ENCODE results near the gene ASIC2.

DNA sequence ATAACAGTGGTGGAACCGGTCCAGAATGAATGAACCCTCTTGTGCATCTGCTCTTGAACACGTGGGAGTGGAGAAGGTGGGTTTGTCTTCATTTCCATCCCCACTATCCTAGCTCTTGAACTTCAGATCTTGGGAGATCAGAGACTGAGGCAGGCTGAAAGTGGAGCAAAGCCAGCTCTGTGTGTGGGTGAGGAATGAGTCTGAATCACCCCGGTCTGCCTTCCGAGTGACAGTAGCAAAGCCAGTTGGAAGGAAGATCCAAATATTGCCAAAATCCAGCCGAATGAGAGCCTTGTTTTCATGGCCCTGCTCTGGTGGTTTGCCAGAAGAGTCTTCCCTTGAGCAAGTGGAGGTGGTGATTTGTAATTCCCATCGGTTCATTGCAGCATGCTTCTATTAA, 29.0 kb upstream of the ASIC2 start:
- TF ChIP-seq, protein P1, sequence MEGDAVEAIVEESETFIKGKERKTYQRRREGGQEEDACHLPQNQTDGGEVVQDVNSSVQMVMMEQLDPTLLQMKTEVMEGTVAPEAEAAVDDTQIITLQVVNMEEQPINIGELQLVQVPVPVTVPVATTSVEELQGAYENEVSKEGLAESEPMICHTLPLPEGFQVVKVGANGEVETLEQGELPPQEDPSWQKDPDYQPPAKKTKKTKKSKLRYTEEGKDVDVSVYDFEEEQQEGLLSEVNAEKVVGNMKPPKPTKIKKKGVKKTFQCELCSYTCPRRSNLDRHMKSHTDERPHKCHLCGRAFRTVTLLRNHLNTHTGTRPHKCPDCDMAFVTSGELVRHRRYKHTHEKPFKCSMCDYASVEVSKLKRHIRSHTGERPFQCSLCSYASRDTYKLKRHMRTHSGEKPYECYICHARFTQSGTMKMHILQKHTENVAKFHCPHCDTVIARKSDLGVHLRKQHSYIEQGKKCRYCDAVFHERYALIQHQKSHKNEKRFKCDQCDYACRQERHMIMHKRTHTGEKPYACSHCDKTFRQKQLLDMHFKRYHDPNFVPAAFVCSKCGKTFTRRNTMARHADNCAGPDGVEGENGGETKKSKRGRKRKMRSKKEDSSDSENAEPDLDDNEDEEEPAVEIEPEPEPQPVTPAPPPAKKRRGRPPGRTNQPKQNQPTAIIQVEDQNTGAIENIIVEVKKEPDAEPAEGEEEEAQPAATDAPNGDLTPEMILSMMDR (IDR thresholded peaks at IDR 0.05) = no peak
- TF ChIP-seq EZH2 (IDR thresholded peaks at IDR 0.05; ENCODE audit: borderline replicate concordance, insufficient read depth, low read depth, low read length, poor library complexity, severe bottlenecking) = no peak
